OCI-M2 (cell line): ENCODE data around the gene COQ2.

ENCODE experiments used
- DNase-seq: peaks from one replicate; lab custom pipeline; 2025; ENCODE audit not compliant: unreplicated experiment; lab: John Stamatoyannopoulos, UW

Gene COQ2

DNA sequence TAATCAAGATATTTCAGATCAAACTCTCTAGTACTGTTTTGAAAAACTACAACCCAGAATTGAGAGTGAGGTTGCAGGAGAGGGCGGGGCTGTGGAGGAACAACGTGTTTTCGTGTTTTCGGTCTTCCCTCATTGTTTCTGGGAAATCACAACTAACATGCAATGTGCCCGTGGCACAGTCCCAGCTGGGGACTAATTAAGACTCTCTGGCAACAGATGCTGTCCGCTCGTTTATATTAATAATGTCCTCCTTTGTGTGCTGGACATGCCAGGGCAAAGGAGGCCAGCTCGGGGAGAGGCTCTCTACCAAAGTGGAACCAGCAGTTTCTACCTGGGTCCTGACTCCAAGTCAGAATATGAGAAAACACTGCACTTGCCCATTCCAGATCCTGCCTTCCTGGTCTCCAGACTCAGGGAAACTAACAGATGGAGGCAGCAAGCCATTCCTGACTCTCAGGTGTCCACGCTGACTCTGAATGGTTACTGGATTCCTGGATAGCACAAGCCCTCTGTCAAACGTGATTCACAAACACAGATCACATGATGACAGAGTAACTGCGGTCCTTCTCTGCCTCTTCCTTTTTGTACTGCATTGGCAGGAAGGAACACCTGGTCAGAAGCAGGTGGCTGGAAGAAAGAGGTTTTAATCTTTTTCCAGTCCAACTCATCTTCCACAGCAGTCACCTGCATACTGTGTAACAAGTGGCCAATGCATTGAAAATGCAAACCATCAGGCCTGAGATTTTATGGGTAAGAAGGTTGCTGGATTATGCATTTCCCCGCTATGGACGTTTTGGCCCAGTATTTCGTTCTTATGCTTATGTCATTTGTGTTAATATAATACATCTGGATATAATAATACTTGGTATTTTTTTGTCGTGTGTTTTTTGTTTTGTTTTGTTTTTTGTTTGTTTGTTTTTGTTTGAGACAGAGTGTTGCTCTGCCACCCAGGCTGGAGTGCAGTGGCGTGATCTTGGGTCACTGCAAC is 65.0 kb downstream of the COQ2 start:
- no peak for DNase-seq

DNA sequence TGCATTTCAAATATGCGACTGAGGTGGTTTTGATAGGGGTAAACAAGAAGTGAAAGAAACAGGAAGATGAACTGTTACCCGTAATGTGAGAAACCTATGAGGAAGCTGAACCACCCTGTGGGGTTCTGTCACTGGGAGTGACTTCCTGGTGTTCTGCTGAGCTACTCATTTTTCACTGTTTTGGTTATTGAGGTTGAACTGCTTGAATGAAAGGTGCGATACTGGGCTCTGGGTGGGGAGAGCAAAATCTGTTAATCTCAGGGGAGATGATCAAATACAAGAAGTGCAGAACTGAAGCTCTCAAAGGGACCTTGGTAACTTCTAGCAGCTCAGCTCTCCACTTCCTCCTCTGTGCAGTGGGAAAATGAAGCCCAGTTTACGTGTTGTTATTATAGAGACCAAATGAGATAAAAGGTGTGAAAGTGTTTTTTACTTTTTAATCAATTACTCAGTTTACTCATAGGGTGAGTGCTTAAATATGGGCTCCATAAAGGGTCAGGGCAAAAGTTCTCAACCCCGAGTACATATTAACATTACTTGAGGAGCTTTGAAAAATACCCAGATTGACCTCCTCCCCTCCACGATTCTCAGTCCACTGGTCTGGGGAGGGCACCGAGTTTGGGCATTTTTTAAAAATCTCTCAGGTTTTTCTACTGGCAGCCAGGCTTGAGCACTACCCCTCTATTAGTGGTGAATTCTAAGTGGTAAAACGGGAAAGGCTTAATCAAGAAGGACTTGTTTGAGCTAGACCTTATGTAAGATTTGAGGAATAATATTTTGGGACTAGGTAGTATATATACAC is 66.7 kb downstream of the COQ2 start:
- no peak for DNase-seq

DNA sequence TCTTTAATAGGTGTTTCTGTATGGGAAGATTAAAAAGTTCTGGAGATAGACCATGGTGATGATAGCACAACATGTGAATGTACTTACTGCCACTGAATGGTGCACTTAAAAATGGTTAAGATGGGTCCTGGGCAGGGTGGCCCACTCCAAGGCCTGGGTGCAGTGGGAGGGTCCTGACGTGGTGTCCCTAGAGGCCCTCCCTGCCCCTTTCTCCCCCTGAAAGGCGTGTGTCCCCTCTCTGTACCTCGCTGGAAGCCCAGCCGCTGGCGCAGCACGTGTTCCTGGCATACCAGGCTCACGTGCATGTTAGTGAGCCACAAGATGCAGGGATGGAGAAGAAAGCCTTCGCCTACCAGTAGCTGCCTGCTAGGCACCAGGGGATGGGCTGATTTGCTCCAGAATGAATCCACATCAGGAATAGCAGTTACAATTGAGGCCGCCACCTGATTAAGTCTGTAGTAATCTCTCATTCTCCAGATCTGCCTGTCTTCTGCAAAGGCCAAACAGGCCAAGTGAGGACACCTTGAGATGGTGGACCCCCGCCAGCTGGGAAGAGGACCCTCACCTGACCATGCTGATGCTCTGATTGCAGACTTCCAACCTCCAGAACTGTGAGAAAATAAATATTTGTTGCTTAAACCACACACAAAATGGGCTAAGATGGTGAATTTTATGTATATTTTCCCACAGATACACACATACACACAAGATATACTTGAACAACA is 67.5 kb downstream of the COQ2 start:
- no peak for DNase-seq

DNA sequence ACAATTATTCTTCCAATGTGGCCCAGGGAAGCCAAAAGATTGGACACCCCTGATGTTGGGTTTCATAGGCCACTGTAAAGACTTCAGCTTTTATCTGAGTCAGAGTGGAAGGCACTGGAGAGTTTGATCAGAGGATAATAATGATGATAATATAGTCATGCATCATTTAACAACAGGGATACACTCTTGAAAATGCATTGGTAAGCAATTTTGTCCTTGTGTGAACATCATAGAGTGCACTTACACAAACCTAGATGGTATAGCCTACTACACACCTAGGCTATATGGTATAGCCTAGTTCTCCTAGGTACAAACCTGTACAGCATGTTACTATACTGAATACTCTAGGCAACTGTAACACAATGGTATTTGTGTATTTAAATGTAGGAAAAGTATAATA is 70.5 kb downstream of the COQ2 start:
- DNase-seq: no peak
